H1 (cell line): ENCODE results near the gene INPP5A. TPM values are rescaled to one million over a fixed set of nuclear protein-coding genes. Genes with fewer than 3 reads are reported as not detected.

ENCODE experiments used
- CBX5 ChIP-seq: fragments of 300-800, 300-1000 bp; sonication (generic); IDR thresholded peaks from 2 replicates; pipeline ENCODE4 v1.7.1; 2016; ENCODE audit warnings: antibody characterized with exemption, low read length, low read depth
- CREB1 ChIP-seq: IDR thresholded peaks from 2 replicates; pipeline ENCODE4 v1.6.1; 2012; ENCODE audit warnings: inconsistent platforms
- EGR1 ChIP-seq: IDR thresholded peaks from 2 replicates; pipeline ENCODE4 v1.6.1; 2011; ENCODE audit warnings: low read depth, low read length, borderline replicate concordance
- EZH2 ChIP-seq: fragments of 200-600 bp; sonication (generic); IDR thresholded peaks from 2 replicates; pipeline ENCODE4 v1.7.1; 2012; ENCODE audit warnings: low read depth, mild to moderate bottlenecking, moderate library complexity, low read length, inconsistent platforms; ENCODE audit not compliant: severe bottlenecking
- JUN ChIP-seq: IDR thresholded peaks from 2 replicates; pipeline ENCODE4 v1.6.1; 2011; ENCODE audit warnings: low read depth, mild to moderate bottlenecking, improper control_type of control experiment, low read length
- JUND ChIP-seq: IDR thresholded peaks from 2 replicates; pipeline ENCODE4 v1.6.1; 2011; ENCODE audit warnings: mild to moderate bottlenecking, improper control_type of control experiment, low read length
- KDM4A ChIP-seq: IDR thresholded peaks from one replicate; pipeline ENCODE4 v1.7.1; 2012; ENCODE audit warnings: low read depth, mild to moderate bottlenecking, moderate library complexity, low read length, inconsistent platforms; ENCODE audit not compliant: severe bottlenecking
- NRF1 ChIP-seq: IDR thresholded peaks from 2 replicates; pipeline ENCODE4 v1.6.1; 2011; ENCODE audit warnings: mild to moderate bottlenecking, low read depth, low read length, improper control_type of control experiment
- POLR2A ChIP-seq, 2 experiments: IDR thresholded peaks; 1 replicate in 1 of 2; 2 replicates in 1 of 2; pipeline ENCODE4 v1.6.1; 2011; ENCODE audit warnings: low read depth in 2 of 2, low read length in 2 of 2, mild to moderate bottlenecking in 2 of 2; ENCODE audit errors: control extremely low read depth in 1 of 2
- POLR2AphosphoS5 ChIP-seq: IDR thresholded peaks from 2 replicates; pipeline ENCODE4 v1.6.1; 2011; ENCODE audit warnings: low read depth, low read length
- RNF2 ChIP-seq: fragments of 200-900, 300-1000 bp; sonication (generic); IDR thresholded peaks from 2 replicates; pipeline ENCODE4 v1.7.1; 2016; ENCODE audit warnings: borderline replicate concordance, low read depth, mild to moderate bottlenecking, antibody characterized with exemption, low read length; ENCODE audit not compliant: poor library complexity, severe bottlenecking; ENCODE audit errors: missing control alignments
- SAP30 ChIP-seq: fragments of 300-600 bp; sonication (generic); IDR thresholded peaks from 2 replicates; pipeline ENCODE4 v1.7.1; 2012; ENCODE audit warnings: low read length, moderate library complexity, mild to moderate bottlenecking, inconsistent platforms; ENCODE audit not compliant: insufficient read depth, insufficient replicate concordance
- SIX5 ChIP-seq: IDR thresholded peaks from 2 replicates; pipeline ENCODE4 v1.6.1; 2011; ENCODE audit warnings: mild to moderate bottlenecking, low read depth, low read length
- SP2 ChIP-seq: IDR thresholded peaks from 2 replicates; pipeline ENCODE4 v1.6.1; 2012; ENCODE audit warnings: mild to moderate bottlenecking, low read length, inconsistent platforms
- SUZ12 ChIP-seq: fragments of 200-600 bp; sonication (generic); IDR thresholded peaks from 2 replicates; pipeline ENCODE4 v1.6.1; 2012; ENCODE audit warnings: mild to moderate bottlenecking, inconsistent platforms, low read length, moderate library complexity, mixed read lengths
- TAF7 ChIP-seq: optimal IDR thresholded peaks from 2 replicates; pipeline ENCODE3; 2011; ENCODE audit warnings: low read depth, mild to moderate bottlenecking, inconsistent platforms, low read length, moderate library complexity, borderline replicate concordance
- YY1 ChIP-seq: IDR thresholded peaks from 2 replicates; pipeline ENCODE4 v1.6.1; 2011; ENCODE audit warnings: low read depth, mild to moderate bottlenecking, low read length
- polyA plus RNA-seq, 7 experiments: library from polyadenylated mRNA; depleted of rRNA in 3 of 7; stranded (reverse) in 5 of 7; unstranded in 2 of 7; fragments of >200 nt in 5 of 7; fragments of 200-250 nt in 2 of 7; gene quantifications; 1 replicate in 5 of 7; 2 replicates in 1 of 7; 4 replicates in 1 of 7; pipeline versions ENCODE4 v1.2.1 to v1.2.3, GENCODE V29; 2011 to 2013; ENCODE audit warnings: missing spikeins in 2 of 7, mixed read lengths in 2 of 7
- total RNA-seq: library from RNA; stranded (reverse); fragmentation: NEBNext Ultra II Directional; extraction: Animal tissue kit (Norgen Biotek cat#: 25700); gene quantifications from 2 replicates; pipeline ENCODE4 v1.2.1, GENCODE V29; 2021
- TF ChIP-seq, protein P1 (sequence below), 3 experiments: IDR thresholded peaks; 1 replicate in 2 of 3; 2 replicates in 1 of 3; pipeline versions ENCODE4 v1.5.1 to v1.6.1; 2011; ENCODE audit warnings: low read length in 3 of 3, mild to moderate bottlenecking in 3 of 3, inconsistent platforms in 2 of 3, low read depth in 1 of 3, moderate library complexity in 1 of 3; ENCODE audit not compliant: insufficient read depth in 1 of 3; ENCODE audit errors: control extremely low read depth in 1 of 3
- TF ChIP-seq, protein P2 (sequence below): IDR thresholded peaks from 2 replicates; pipeline ENCODE4 v1.6.1; 2011; ENCODE audit warnings: low read length, improper control_type of control experiment
- TF ChIP-seq, protein P3 (sequence below): IDR thresholded peaks from 2 replicates; pipeline ENCODE4 v1.6.1; 2012; ENCODE audit warnings: inconsistent platforms

Gene INPP5A
- total and polyA plus RNA-seq, 2 of the 8 experiments (the other 6 are each of a cell fraction or from before 2014, with no cell fraction given), result 19.7 to 27.5 TPM

DNA sequence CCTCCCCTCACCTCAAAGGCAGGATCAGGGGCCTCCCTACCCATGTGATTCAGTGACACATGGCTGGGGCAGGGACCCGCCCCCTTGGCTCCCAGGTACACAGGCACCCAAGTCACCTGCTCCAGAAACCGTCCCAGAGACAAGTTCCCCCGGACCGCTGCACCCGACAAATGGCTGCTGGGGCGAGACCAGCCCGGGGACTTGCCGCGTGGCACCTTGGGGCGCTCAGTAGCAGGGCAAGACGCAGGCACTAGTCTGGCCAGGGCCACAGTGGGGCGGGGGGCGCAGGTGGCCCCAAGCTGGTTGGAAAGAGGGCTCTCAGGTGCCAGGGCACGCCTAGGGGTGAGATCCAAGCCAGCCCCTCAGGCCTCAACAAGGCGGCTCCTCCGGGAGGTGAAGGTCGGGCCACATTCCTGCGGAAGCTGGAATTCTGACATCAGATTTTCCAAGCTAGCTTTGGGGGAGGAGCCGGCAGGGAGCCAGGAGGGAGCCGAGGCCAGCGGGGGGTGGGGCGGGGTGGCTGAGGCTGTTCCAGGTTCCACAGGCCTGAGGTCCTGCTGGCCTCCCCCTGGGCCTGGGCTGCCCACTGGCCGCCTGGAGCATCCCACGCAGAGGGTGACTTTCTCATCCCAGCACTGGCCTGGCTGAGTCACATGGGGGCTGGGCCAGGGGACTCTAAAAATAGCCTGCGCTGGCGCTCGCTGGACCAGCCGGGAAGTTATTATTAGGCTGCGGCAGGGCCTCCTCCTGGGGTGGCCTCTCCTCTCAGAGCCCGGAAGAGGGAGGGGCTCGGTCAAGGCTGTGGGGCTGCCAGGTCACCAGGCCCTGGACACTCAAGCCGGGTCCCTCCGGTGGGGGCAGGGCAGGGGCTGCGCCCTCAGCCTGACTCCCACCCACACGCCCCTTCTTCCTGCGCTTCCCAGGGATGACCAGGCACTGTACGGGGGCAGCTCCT is 20.5 kb upstream of the INPP5A start (continued):
- peak; percentile 85 for TF ChIP-seq JUND
- no peak for TF ChIP-seq POLR2AphosphoS5
- TF ChIP-seq, protein P1, sequence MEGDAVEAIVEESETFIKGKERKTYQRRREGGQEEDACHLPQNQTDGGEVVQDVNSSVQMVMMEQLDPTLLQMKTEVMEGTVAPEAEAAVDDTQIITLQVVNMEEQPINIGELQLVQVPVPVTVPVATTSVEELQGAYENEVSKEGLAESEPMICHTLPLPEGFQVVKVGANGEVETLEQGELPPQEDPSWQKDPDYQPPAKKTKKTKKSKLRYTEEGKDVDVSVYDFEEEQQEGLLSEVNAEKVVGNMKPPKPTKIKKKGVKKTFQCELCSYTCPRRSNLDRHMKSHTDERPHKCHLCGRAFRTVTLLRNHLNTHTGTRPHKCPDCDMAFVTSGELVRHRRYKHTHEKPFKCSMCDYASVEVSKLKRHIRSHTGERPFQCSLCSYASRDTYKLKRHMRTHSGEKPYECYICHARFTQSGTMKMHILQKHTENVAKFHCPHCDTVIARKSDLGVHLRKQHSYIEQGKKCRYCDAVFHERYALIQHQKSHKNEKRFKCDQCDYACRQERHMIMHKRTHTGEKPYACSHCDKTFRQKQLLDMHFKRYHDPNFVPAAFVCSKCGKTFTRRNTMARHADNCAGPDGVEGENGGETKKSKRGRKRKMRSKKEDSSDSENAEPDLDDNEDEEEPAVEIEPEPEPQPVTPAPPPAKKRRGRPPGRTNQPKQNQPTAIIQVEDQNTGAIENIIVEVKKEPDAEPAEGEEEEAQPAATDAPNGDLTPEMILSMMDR (IDR thresholded peaks at IDR 0.05; ENCODE audit: control extremely low read depth in 1 of 3, insufficient read depth in 1 of 3, low read depth in 1 of 3, low read length in 3 of 3), result no peak
- no peak for TF ChIP-seq EGR1
- TF ChIP-seq JUN, result peak; percentile 83
- TF ChIP-seq SUZ12, result no peak
- TF ChIP-seq SP2, result no peak
- no peak for TF ChIP-seq SIX5
- TF ChIP-seq POLR2A (IDR thresholded peaks at IDR 0.05; ENCODE audit: control extremely low read depth in 1 of 2, low read depth in 2 of 2, low read length in 2 of 2), result peak in 1 of 2 experiments; percentile 41; a peak in 1 of 3 replicates
- TF ChIP-seq, protein P2, sequence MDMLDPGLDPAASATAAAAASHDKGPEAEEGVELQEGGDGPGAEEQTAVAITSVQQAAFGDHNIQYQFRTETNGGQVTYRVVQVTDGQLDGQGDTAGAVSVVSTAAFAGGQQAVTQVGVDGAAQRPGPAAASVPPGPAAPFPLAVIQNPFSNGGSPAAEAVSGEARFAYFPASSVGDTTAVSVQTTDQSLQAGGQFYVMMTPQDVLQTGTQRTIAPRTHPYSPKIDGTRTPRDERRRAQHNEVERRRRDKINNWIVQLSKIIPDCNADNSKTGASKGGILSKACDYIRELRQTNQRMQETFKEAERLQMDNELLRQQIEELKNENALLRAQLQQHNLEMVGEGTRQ, result no peak
- TF ChIP-seq EZH2, result no peak
- no peak for TF ChIP-seq NRF1
- TF ChIP-seq RNF2, result no peak
- TF ChIP-seq, protein P3, sequence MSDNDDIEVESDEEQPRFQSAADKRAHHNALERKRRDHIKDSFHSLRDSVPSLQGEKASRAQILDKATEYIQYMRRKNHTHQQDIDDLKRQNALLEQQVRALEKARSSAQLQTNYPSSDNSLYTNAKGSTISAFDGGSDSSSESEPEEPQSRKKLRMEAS, result peak; percentile 49
- TF ChIP-seq SAP30, result no peak
- TF ChIP-seq KDM4A, result no peak
- no peak for TF ChIP-seq YY1
- no peak for TF ChIP-seq CREB1
- TF ChIP-seq TAF7, result no peak
- TF ChIP-seq CBX5, result no peak
